Adipocyte (in vitro differentiated cells): ENCODE data around the gene KIF11.

Source experiments
- DNase-seq: peaks from one replicate; pipeline ENCODE4 v3.0.0-alpha.2; 2015; ENCODE audit warnings: low read depth
- H3K27me3 ChIP-seq: replicated peaks from 2 replicates; pipeline ENCODE4 v1.7.0; 2013; ENCODE audit warnings: mild to moderate bottlenecking, low read length, moderate library complexity; ENCODE audit not compliant: control insufficient read depth, insufficient read depth
- H3K36me3 ChIP-seq: 2 replicates; pipeline ENCODE4 v1.7.0; 2013; ENCODE audit warnings: low read length, mild to moderate bottlenecking, moderate library complexity; ENCODE audit not compliant: control insufficient read depth, insufficient read depth, severe bottlenecking
- H3K4me1 ChIP-seq: 2 replicates; pipeline ENCODE4 v1.7.0; 2013; ENCODE audit warnings: mild to moderate bottlenecking, low read length, moderate library complexity; ENCODE audit not compliant: control insufficient read depth, insufficient read depth
- H3K4me3 ChIP-seq: 2 replicates; pipeline ENCODE4 v1.7.0; 2013; ENCODE audit warnings: mild to moderate bottlenecking, low read length, moderate library complexity
- H3K9ac ChIP-seq: 2 replicates; pipeline ENCODE4 v1.7.0; 2013; ENCODE audit warnings: mild to moderate bottlenecking, low read length, moderate library complexity
- H3K9me3 ChIP-seq: 2 replicates; pipeline ENCODE4 v1.7.0; 2013; ENCODE audit warnings: mild to moderate bottlenecking, low read length, moderate library complexity; ENCODE audit not compliant: control insufficient read depth

Gene KIF11

DNA sequence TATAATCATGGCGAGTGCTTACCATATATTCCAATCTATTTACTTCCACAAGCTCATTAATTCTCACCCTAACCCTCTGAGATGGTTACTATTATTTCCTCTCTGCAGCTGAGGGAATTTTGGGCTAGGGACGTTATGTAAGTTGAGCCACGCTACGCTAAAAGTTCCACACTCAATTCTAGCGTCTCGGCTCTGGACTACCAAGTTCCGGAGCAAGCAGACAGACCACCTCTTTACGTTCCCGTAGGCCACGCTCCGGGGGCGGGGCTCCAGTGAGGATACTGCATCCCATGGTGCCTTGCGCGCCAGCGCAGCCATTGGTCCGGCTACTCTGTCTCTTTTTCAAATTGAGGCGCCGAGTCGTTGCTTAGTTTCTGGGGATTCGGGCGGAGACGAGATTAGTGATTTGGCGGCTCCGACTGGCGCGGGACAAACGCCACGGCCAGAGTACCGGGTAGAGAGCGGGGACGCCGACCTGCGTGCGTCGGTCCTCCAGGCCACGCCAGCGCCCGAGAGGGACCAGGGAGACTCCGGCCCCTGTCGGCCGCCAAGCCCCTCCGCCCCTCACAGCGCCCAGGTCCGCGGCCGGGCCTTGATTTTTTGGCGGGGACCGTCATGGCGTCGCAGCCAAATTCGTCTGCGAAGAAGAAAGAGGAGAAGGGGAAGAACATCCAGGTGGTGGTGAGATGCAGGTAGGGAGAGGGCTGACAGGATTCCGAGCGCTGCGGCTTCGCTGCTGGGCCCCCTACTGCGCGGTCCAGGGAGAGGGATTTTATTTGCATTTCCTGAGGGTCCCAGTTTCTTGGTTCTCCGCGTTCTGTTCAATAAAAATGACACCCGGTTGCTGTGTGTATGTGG, at the start of gene KIF11:
Gene KIF11 (plus strand): TSS at position 370 of the 858 bp plus-strand sequence. CDS start 246 bp downstream, at position 616.
- Histone ChIP-seq H3K27me3 (no peaks in the 10 kb centered on the region), H3K4me1 (peaks cover 25% of the 10 kb centered on the region), H3K36me3 (no peaks in the 10 kb centered on the region), H3K9ac (peak within 1 kb of the TSS; percentile 90), H3K4me3 (peak within 1 kb of the TSS; percentile 90), H3K9me3 (no peaks in the 10 kb centered on the region)
- peak; percentile 99 for DNase-seq

DNA sequence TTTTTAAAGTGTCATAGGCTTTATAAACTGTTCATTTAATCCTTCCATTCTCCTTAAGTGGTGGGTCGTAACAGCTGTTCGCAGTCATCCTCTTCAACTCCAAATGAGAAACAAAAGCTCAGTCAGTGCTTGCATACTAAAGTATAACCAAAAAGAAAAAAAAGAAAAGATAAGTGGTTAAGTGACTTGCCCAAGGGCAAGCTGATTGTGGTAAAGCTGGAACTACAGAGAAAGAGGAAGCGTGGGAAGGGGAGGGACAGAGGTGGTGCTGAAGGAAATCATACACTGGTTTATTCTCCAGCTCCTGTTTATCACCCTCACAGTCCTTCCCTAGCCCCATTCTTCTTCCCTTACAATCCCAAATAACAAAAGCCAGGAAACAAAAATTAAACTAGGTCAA, 48.6 kb upstream of the KIF11 start:
- Histone ChIP-seq H3K9ac (no peak overlapping the region), H3K4me3 (no peak overlapping the region), H3K36me3 (peaks cover 21% of the 10 kb centered on the region), H3K9me3 (no peaks in the 10 kb centered on the region), H3K4me1 (no peaks in the 10 kb centered on the region), H3K27me3 (no peaks in the 10 kb centered on the region)
- DNase-seq: peak; percentile 22

DNA sequence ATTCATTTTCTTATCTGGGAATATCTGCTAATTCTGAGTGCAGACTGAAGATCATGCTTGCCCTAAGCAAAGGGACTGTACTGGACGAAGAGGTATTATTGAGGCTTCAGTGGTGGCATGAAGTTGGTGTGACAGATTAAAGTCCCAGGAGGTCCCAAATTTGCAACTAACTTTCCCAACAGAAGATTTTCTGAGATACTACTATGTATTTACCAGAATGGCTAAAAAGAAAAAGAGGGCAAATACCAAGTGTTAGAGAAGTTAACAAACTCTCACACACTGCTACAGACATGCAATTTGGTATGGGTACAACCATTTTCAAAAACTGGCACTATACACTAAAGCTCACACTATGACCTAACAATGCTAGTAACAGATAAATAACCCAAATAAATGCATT, 47.4 kb upstream of the KIF11 start:
- Histone ChIP-seq H3K9ac (no peak overlapping the region), H3K9me3 (no peaks in the 10 kb centered on the region), H3K27me3 (no peaks in the 10 kb centered on the region), H3K4me3 (no peak overlapping the region), H3K4me1 (no peaks in the 10 kb centered on the region), H3K36me3 (peaks cover 24% of the 10 kb centered on the region)
- DNase-seq: no peak

DNA sequence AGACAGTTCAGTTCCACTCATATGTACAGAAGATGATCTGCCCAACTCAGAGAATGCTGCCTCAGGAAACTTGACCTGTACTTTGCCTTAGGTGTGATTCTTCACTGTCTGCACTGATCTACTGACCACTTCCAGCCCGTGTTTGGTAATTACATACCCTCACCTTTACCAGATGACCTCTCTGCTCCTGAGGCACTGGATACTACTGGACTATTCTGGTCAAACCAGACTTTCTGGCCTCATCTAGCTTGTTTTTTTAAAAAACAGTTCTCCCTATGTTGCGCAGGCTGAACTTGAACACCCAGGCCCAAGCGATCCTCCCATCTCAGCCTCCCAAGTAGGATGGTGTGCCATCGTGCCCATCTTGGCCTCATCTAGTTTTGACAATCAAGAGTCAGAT, 45.3 kb upstream of the KIF11 start:
- Histone ChIP-seq H3K9me3 (no peaks in the 10 kb centered on the region), H3K36me3 (peaks cover 33% of the 10 kb centered on the region), H3K4me1 (no peaks in the 10 kb centered on the region), H3K4me3 (no peak overlapping the region), H3K27me3 (no peaks in the 10 kb centered on the region), H3K9ac (no peak overlapping the region)
- no peak for DNase-seq

DNA sequence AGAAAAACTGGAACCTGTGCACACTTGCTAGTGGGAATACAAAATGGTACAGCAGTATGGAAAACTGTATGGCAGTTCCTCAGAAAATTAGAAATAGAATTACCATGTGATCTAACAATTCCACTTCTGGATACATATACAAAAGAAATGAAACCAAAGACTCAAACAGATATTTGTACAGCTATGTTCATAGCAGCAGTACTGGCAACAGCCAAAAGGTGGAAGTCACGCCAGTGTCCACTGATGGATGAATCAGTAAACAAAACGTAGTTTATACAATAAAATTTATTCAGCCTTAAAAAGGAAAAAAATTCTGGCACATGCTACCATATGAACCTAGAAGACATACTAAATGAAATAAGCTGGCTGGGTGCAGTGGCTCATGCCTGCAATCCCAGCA, 42.0 kb upstream of the KIF11 start:
- Histone ChIP-seq H3K4me3 (no peak overlapping the region), H3K36me3 (peaks cover 43% of the 10 kb centered on the region), H3K4me1 (no peaks in the 10 kb centered on the region), H3K9me3 (peaks cover 8% of the 10 kb centered on the region), H3K27me3 (no peaks in the 10 kb centered on the region), H3K9ac (no peak overlapping the region)
- DNase-seq: no peak

DNA sequence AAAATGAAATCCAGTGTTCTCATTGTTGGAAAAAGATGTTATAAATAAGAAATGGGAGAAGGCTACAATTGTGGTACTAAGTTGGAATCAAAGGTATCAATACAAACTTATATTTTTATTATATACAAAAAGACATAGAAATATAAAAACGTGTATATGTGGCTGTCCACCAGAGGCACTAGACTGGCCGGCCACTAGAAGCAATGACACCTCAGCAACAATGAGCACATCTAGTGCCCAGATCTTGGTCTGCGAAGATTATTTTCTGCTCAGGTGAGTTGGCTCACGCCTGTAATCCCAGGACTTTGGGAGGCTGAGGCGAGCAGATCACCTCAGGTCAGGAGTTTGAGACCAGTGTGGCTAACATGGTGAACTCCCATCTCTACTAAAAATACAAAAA, 40.6 kb upstream of the KIF11 start:
- no peak overlapping the region for H3K4me3 ChIP-seq
- H3K4me1 ChIP-seq: no peaks in the 10 kb centered on the region
- H3K9me3 ChIP-seq: peaks cover 8% of the 10 kb centered on the region
- no peaks in the 10 kb centered on the region for H3K27me3 ChIP-seq
- peaks cover 45% of the 10 kb centered on the region for H3K36me3 ChIP-seq
- no peak overlapping the region for H3K9ac ChIP-seq
- no peak for DNase-seq

DNA sequence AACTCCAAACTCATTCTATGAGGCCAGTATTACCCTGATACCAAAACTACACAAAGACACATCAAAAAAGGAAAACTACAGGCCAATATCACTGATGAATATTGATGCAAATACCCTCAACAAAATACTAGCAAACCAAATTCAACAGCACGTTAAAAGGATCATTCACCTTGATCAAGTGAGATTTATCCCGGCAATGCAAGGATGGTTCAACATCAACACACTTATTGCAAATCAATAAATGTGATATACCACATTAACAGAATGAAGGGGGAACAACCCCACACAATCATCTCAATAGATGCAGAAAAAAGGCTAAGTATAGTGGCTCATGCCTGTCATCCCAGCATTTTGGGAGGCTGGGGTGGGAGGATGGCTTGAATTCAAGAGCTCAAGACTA, 39.0 kb upstream of the KIF11 start:
- Histone ChIP-seq H3K36me3 (peaks cover 48% of the 10 kb centered on the region), H3K27me3 (no peaks in the 10 kb centered on the region), H3K9ac (no peak overlapping the region), H3K4me1 (no peaks in the 10 kb centered on the region), H3K9me3 (peaks cover 9% of the 10 kb centered on the region), H3K4me3 (no peak overlapping the region)
- no peak for DNase-seq

DNA sequence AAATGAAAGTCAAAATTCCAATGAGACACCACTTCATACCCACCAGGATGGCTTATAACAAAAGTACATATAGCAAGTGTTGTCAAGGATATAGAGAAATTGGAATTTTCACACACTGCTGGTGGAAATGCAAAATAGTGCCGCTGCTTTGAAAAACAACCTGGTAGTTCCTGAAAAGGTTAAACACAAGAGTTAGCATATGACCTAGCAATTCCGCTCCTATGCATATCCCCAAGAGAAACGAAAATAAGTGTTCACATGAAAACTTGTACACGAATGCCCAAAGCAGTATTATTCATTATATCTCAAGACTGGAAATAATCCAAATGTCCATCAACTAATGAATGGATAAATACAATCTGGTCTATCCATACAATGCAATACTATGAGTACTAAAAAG, 33.9 kb upstream of the KIF11 start:
- DNase-seq: no peak
- Histone ChIP-seq H3K9ac (no peak overlapping the region), H3K27me3 (no peaks in the 10 kb centered on the region), H3K4me3 (no peak overlapping the region), H3K9me3 (peaks cover 10% of the 10 kb centered on the region), H3K4me1 (no peaks in the 10 kb centered on the region), H3K36me3 (peaks cover 53% of the 10 kb centered on the region)

DNA sequence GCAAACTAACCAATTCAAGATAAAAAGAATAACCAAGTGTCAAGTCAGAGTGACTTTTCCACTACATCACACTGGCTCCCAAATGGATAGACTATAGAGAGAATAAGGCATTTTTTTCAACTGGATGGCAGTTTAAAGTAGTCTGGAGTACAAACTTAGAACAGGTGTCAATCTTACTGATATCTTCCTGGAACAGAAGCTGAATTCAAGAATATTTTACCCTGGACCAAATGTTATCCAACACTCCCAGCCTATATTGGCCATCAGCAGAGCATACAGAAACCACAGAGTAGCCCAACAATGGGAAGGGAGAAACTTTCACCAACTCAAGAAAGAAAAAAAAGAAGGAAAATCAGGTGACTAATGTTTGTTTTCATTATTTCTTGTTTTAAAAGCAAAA, 30.5 kb upstream of the KIF11 start:
- Histone ChIP-seq H3K4me1 (no peaks in the 10 kb centered on the region), H3K4me3 (no peak overlapping the region), H3K9ac (no peak overlapping the region), H3K27me3 (no peaks in the 10 kb centered on the region), H3K9me3 (peaks cover 6% of the 10 kb centered on the region), H3K36me3 (peaks cover 40% of the 10 kb centered on the region)
- DNase-seq: no peak

DNA sequence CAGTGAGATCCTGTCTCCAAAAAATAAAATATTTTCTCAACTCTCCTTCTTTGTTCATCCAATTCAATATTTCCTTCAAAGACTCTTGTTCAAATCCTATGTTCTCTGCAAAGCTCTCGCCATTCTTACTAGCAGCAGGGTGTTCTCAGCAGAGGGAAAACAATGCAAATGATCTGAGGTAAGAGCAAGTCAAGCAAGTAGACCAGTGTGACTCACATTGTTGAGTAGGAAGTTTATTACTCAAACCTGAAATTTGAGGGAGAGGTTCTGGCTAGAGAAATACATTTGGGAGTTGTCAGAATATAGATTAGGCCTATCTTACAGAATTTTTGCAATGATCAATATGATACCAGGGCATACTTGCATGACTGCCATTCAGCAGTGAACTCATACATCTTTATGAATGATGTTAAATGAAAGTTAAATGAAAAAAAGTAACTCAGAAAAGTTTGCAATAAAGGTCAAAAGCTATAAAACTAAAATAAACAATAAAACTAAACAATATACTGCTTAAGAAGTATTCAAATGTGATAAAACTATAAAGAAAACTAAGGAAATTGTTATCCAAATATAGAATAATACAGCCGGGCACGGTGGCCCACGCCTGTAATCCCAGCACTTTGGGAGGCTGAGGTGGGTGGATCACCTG, 24.9 kb upstream of the KIF11 start:
- DNase-seq: peak; percentile 57
- peaks cover 6% of the 10 kb centered on the region for H3K36me3 ChIP-seq
- H3K4me3 ChIP-seq: no peak overlapping the region
- no peaks in the 10 kb centered on the region for H3K9me3 ChIP-seq
- no peaks in the 10 kb centered on the region for H3K27me3 ChIP-seq
- peaks cover 18% of the 10 kb centered on the region for H3K4me1 ChIP-seq
- no peak overlapping the region for H3K9ac ChIP-seq

DNA sequence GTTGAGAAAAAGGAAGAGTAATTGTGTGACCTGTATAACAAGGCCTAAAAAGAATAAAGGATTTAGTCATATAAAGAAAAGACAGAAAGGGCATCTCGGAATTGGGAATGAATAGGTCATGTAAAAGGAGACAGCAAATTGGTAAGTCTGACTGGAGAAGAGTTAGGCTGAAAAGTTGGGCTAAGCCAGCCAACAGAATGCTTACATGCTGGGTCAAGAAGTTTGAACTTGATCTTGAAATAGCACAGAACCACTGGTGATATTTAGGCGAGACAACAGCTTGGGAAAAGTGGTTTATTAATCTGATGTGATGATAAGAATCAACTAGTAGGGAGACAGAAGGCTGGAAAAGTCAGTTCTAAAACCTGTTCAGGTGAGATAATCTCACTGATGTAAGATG, 23.9 kb upstream of the KIF11 start:
- H3K4me3 ChIP-seq: no peak overlapping the region
- no peak for DNase-seq
- H3K36me3 ChIP-seq: peaks cover 3% of the 10 kb centered on the region
- H3K9me3 ChIP-seq: no peaks in the 10 kb centered on the region
- H3K4me1 ChIP-seq: peaks cover 18% of the 10 kb centered on the region
- H3K27me3 ChIP-seq: no peaks in the 10 kb centered on the region
- H3K9ac ChIP-seq: no peak overlapping the region
